Activated CD8-positive, alpha-beta T cell treated with anti-CD3 and anti-CD28 coated beads, Interleukin-2, amount 10 ng/mL, durations not matched to agents 7 days and 5 days (primary cell): ENCODE data around the gene TBX5. TPM values are rescaled to one million over a fixed set of nuclear protein-coding genes. Genes with fewer than 3 reads are reported as not detected.
A peak's percentile ranks its signal among the peaks of the same experiment; 100 is the strongest.

Experiments used
- ATAC-seq: fragments of 150-1000 bp; cut with Tn5 transposase; one replicate; pipeline ENCODE4 v1.10.0; 2021; ENCODE audit warnings: moderate library complexity
- CTCF ChIA-PET: fragments of 350-600 bp; sonication (Branson Sonifier 250); formaldehyde crosslinking; loops from one replicate; lab custom pipeline; 2021; ENCODE audit warnings: antibody characterized with exemption; lab: Charles Lee
- POLR2A ChIA-PET: fragments of 350-600 bp; sonication (Branson Sonifier 250); formaldehyde crosslinking; loops from one replicate; lab custom pipeline; 2021; ENCODE audit warnings: antibody characterized with exemption; lab: Charles Lee
- DNase-seq: peaks from one replicate; pipeline ENCODE4 v3.0.0-alpha.2; 2020
- H3K27ac Mint-ChIP-seq: one replicate; pipeline ENCODE4 v1.8.0; 2021; ENCODE audit warnings: mild to moderate bottlenecking, mixed read lengths
- H3K27me3 Mint-ChIP-seq: one replicate; pipeline ENCODE4 v1.8.0; 2021; ENCODE audit warnings: low read depth, mixed read lengths
- H3K36me3 Mint-ChIP-seq: one replicate; pipeline ENCODE4 v1.8.0; 2021; ENCODE audit warnings: low read depth, mixed read lengths
- H3K4me1 Mint-ChIP-seq: one replicate; pipeline ENCODE4 v1.8.0; 2021; ENCODE audit warnings: low read depth, mixed read lengths
- H3K4me3 Mint-ChIP-seq: one replicate; pipeline ENCODE4 v1.8.0; 2021; ENCODE audit warnings: mild to moderate bottlenecking, mixed read lengths
- H3K9me3 Mint-ChIP-seq: one replicate; pipeline ENCODE4 v1.8.0; 2022; ENCODE audit warnings: mixed read lengths; ENCODE audit not compliant: insufficient read depth
- total RNA-seq, 2 experiments: library from RNA; stranded (reverse); gene quantifications; one replicate each; pipeline ENCODE4 v1.2.3, GENCODE V29; 2021

The TBX5 gene
- total RNA-seq, 2 experiments from 2014 or later = not detected

GRCh38 chr12:114420182-114420943 is 14.4 kb upstream of the TBX5 start:
- no peaks in the 10 kb centered on the region for H3K9me3 Mint-ChIP-seq
- ChIA-PET CTCF (no interaction called here), POLR2A (no interaction called here)
- ATAC-seq = no peak
- no peak for DNase-seq
- peaks cover 8% of the 10 kb centered on the region for H3K27me3 Mint-ChIP-seq
- H3K4me3 Mint-ChIP-seq = no peak overlapping the region
- H3K36me3 Mint-ChIP-seq = no peaks in the 10 kb centered on the region
- no peak overlapping the region for H3K27ac Mint-ChIP-seq
- H3K4me1 Mint-ChIP-seq = no peaks in the 10 kb centered on the region

GRCh38 chr12:114416028-114416427 is 10.1 kb upstream of the TBX5 start:
- ATAC-seq (no peak), DNase-seq (no peak)
- H3K27me3 Mint-ChIP-seq = peaks cover 42% of the 10 kb centered on the region
- no peaks in the 10 kb centered on the region for H3K4me1 Mint-ChIP-seq
- H3K9me3 Mint-ChIP-seq = no peaks in the 10 kb centered on the region
- no peak overlapping the region for H3K27ac Mint-ChIP-seq
- ChIA-PET CTCF (no interaction called here), POLR2A (no interaction called here)
- H3K36me3 Mint-ChIP-seq = no peaks in the 10 kb centered on the region
- H3K4me3 Mint-ChIP-seq = no peak overlapping the region

GRCh38 chr12:114415525-114415868 is 9.6 kb upstream of the TBX5 start:
- ChIA-PET POLR2A (no interaction called here), CTCF (no interaction called here)
- Mint-ChIP-seq H3K9me3 (no peaks in the 10 kb centered on the region), H3K4me3 (no peak overlapping the region), H3K36me3 (no peaks in the 10 kb centered on the region), H3K4me1 (no peaks in the 10 kb centered on the region), H3K27ac (no peak overlapping the region), H3K27me3 (peaks cover 47% of the 10 kb centered on the region)
- DNase-seq (no peak), ATAC-seq (no peak)

GRCh38 chr12:114414866-114415524 is 9.1 kb upstream of the TBX5 start:
- H3K4me1 Mint-ChIP-seq = no peaks in the 10 kb centered on the region
- H3K36me3 Mint-ChIP-seq = no peaks in the 10 kb centered on the region
- no peak overlapping the region for H3K4me3 Mint-ChIP-seq
- H3K27ac Mint-ChIP-seq = no peak overlapping the region
- H3K27me3 Mint-ChIP-seq = peaks cover 52% of the 10 kb centered on the region
- DNase-seq (no peak), ATAC-seq (no peak)
- CTCF ChIA-PET = no interaction called here
- POLR2A ChIA-PET = no interaction called here
- H3K9me3 Mint-ChIP-seq = peaks cover under 1% of the 10 kb centered on the region

- no peak overlapping the region for H3K4me3 Mint-ChIP-seq
- peaks cover 4% of the 10 kb centered on the region for H3K9me3 Mint-ChIP-seq
- H3K27me3 Mint-ChIP-seq = peaks cover 59% of the 10 kb centered on the region
- DNase-seq = no peak
- peaks cover 4% of the 10 kb centered on the region for H3K4me1 Mint-ChIP-seq
- ChIA-PET POLR2A (no interaction called here), CTCF (no interaction called here)
- H3K27ac Mint-ChIP-seq = no peak overlapping the region
- no peak for ATAC-seq
- no peaks in the 10 kb centered on the region for H3K36me3 Mint-ChIP-seq
Observed at GRCh38 chr12:114414031-114414865, 8.3 kb upstream of the TBX5 start.

GRCh38 chr12:114412825-114413749 is 7.1 kb upstream of the TBX5 start:
- Mint-ChIP-seq H3K9me3 (peaks cover 4% of the 10 kb centered on the region), H3K4me1 (peaks cover 5% of the 10 kb centered on the region), H3K36me3 (no peaks in the 10 kb centered on the region), H3K27ac (no peak overlapping the region), H3K27me3 (peaks cover 70% of the 10 kb centered on the region), H3K4me3 (no peak overlapping the region)
- DNase-seq (no peak), ATAC-seq (no peak)
- POLR2A ChIA-PET = no interaction called here
- CTCF ChIA-PET = no interaction called here

- peaks cover 5% of the 10 kb centered on the region for H3K4me1 Mint-ChIP-seq
- no peak overlapping the region for H3K27ac Mint-ChIP-seq
- no peaks in the 10 kb centered on the region for H3K36me3 Mint-ChIP-seq
- POLR2A ChIA-PET = no interaction called here
- peaks cover 4% of the 10 kb centered on the region for H3K9me3 Mint-ChIP-seq
- ATAC-seq = no peak
- H3K27me3 Mint-ChIP-seq = peaks cover 78% of the 10 kb centered on the region
- no peak overlapping the region for H3K4me3 Mint-ChIP-seq
- no peak for DNase-seq
- CTCF ChIA-PET = no interaction called here
Observed at GRCh38 chr12:114412307-114412706, 6.4 kb upstream of the TBX5 start.

GRCh38 chr12:114411071-114411837 is 5.3 kb upstream of the TBX5 start:
- DNase-seq (no peak), ATAC-seq (no peak)
- peaks cover 5% of the 10 kb centered on the region for H3K4me1 Mint-ChIP-seq
- H3K27me3 Mint-ChIP-seq = peaks cover 83% of the 10 kb centered on the region
- peaks cover 3% of the 10 kb centered on the region for H3K36me3 Mint-ChIP-seq
- H3K9me3 Mint-ChIP-seq = peaks cover 4% of the 10 kb centered on the region
- H3K4me3 Mint-ChIP-seq = no peak overlapping the region
- ChIA-PET POLR2A (no interaction called here), CTCF (no interaction called here)
- no peak overlapping the region for H3K27ac Mint-ChIP-seq

- Mint-ChIP-seq H3K36me3 (peaks cover 5% of the 10 kb centered on the region), H3K4me1 (peaks cover 5% of the 10 kb centered on the region), H3K27ac (peak overlapping the region; percentile 63), H3K4me3 (peak overlapping the region; percentile 12), H3K27me3 (peaks cover 85% of the 10 kb centered on the region), H3K9me3 (peaks cover 4% of the 10 kb centered on the region)
- ChIA-PET POLR2A (no interaction called here), CTCF (no interaction called here)
- no peak for ATAC-seq
- DNase-seq = no peak
Observed at GRCh38 chr12:114409852-114410600, 4.1 kb upstream of the TBX5 start.

- Mint-ChIP-seq H3K4me1 (peaks cover 7% of the 10 kb centered on the region), H3K4me3 (peak overlapping the region; percentile 53)
- POLR2A ChIA-PET = no interaction called here
Observed at GRCh38 chr12:114408886-114409851, 3.2 kb upstream of the TBX5 start.

More at GRCh38 chr12:114408886-114409851, 3.2 kb upstream of the TBX5 start:
- Mint-ChIP-seq H3K27me3 (peaks cover 85% of the 10 kb centered on the region), H3K9me3 (peaks cover 4% of the 10 kb centered on the region), H3K36me3 (peaks cover 8% of the 10 kb centered on the region), H3K27ac (no peak overlapping the region)
- no peak for ATAC-seq
- CTCF ChIA-PET = no interaction called here
- no peak for DNase-seq
